Renal pelvis (tissue), 4 donors: ENCODE results near the gene ATP7B. TPM values are rescaled to one million over a fixed set of nuclear protein-coding genes. Genes with fewer than 3 reads are reported as not detected.

Experiments used
- DNase-seq: peaks from one replicate; pipeline ENCODE4 v3.0.0-alpha.2; 2013
- polyA plus RNA-seq, 3 donors: library from polyadenylated mRNA; unstranded; fragments of 120-200 nt; gene quantifications; one replicate each; pipeline ENCODE4 v1.2.1, GENCODE V29; 2013; ENCODE audit not compliant: insufficient read length in 3 of 3

Gene ATP7B
- polyA plus RNA-seq, 3 donors: 18.2 to 28.1 (median 24.7) TPM

GRCh38 chr13:51978796-51979556 is 32.3 kb downstream of the ATP7B start:
- no peak for DNase-seq

GRCh38 chr13:51977625-51978024 is 33.6 kb downstream of the ATP7B start:
- DNase-seq: no peak

- no peak for DNase-seq
These were observed 34.4 kb downstream of the ATP7B start for GRCh38 chr13:51976890-51977289.

- no peak for DNase-seq
These were observed 34.8 kb downstream of the ATP7B start for GRCh38 chr13:51976423-51976822.

- DNase-seq: no peak
These were observed 36.8 kb downstream of the ATP7B start for GRCh38 chr13:51974482-51974881.

GRCh38 chr13:51971520-51972426 is 39.5 kb downstream of the ATP7B start:
- DNase-seq: no peak

GRCh38 chr13:51970349-51970748 is 40.9 kb downstream of the ATP7B start:
- no peak for DNase-seq

GRCh38 chr13:51967482-51968446 is 43.5 kb downstream of the ATP7B start:
- no peak for DNase-seq

- DNase-seq: no peak
These were observed 45.1 kb downstream of the ATP7B start for GRCh38 chr13:51966186-51966585.

- DNase-seq: no peak
These were observed 49.5 kb downstream of the ATP7B start for GRCh38 chr13:51961493-51962403.

GRCh38 chr13:51960766-51961165 is 50.5 kb downstream of the ATP7B start:
- DNase-seq: no peak

- no peak for DNase-seq
These were observed 51.5 kb downstream of the ATP7B start for GRCh38 chr13:51959773-51960172.

GRCh38 chr13:51958217-51958547 is 53.1 kb downstream of the ATP7B start:
- no peak for DNase-seq

- no peak for DNase-seq
These were observed 53.7 kb downstream of the ATP7B start for GRCh38 chr13:51957377-51958216.

- no peak for DNase-seq
These were observed 54.5 kb downstream of the ATP7B start for GRCh38 chr13:51956717-51957116.

- DNase-seq: no peak
These were observed 55.2 kb downstream of the ATP7B start for GRCh38 chr13:51955816-51956603.

GRCh38 chr13:51955281-51955771 is 55.9 kb downstream of the ATP7B start:
- peak; percentile 24 for DNase-seq

GRCh38 chr13:51953347-51954195 is 57.7 kb downstream of the ATP7B start:
- no peak for DNase-seq
